ENCODE results near the gene HOXA11.

- TF ChIP-seq SREBF1 (IDR thresholded peaks at IDR 0.05; ENCODE audit: low read length) (no peak), ESRRA (IDR thresholded peaks at IDR 0.05; ENCODE audit: low read length) (no peak), HCFC1 (IDR thresholded peaks at IDR 0.05; ENCODE audit: low read length) (no peak), ZSCAN29 (IDR thresholded peaks at IDR 0.05) (no peak), TAF1 (IDR thresholded peaks at IDR 0.05; ENCODE audit: borderline replicate concordance, low read depth, low read length) (no peak), SPI1 (IDR thresholded peaks at IDR 0.05; ENCODE audit: borderline replicate concordance, insufficient read depth, low read depth, low read length) (no peak), EZH2 (IDR thresholded peaks at IDR 0.05; ENCODE audit: borderline replicate concordance, control insufficient read depth, low read depth, low read length) (no peak), NFIC (IDR thresholded peaks at IDR 0.05; ENCODE audit: low read depth, low read length) (no peak), CBFB (IDR thresholded peaks at IDR 0.05; ENCODE audit: low read depth) (no peak), RAD21 (IDR thresholded peaks at IDR 0.05; ENCODE audit: insufficient read depth, low read depth, low read length) (no peak), SRF (IDR thresholded peaks at IDR 0.05; ENCODE audit: low read depth in 2 of 2, low read length in 2 of 2) (no peak)
- TF ChIP-seq, protein P1, sequence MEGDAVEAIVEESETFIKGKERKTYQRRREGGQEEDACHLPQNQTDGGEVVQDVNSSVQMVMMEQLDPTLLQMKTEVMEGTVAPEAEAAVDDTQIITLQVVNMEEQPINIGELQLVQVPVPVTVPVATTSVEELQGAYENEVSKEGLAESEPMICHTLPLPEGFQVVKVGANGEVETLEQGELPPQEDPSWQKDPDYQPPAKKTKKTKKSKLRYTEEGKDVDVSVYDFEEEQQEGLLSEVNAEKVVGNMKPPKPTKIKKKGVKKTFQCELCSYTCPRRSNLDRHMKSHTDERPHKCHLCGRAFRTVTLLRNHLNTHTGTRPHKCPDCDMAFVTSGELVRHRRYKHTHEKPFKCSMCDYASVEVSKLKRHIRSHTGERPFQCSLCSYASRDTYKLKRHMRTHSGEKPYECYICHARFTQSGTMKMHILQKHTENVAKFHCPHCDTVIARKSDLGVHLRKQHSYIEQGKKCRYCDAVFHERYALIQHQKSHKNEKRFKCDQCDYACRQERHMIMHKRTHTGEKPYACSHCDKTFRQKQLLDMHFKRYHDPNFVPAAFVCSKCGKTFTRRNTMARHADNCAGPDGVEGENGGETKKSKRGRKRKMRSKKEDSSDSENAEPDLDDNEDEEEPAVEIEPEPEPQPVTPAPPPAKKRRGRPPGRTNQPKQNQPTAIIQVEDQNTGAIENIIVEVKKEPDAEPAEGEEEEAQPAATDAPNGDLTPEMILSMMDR (IDR thresholded peaks at IDR 0.05 in 2 of 3, conservative IDR thresholded peaks at IDR 0.05 in 1 of 3; ENCODE audit: control insufficient read depth in 2 of 3, extremely low read depth in 1 of 3, insufficient read depth in 1 of 3, low read depth in 3 of 3, low read length in 3 of 3) = no peak
Observed at GRCh38 chr7:27189997-27190748, 5.1 kb upstream of the HOXA11 start.
